HepG2 (cell line): ENCODE measurements around the gene FADD. TPM values are rescaled to one million over a fixed set of nuclear protein-coding genes. Genes with fewer than 3 reads are reported as not detected.

ENCODE experiments used
- CEBPZ ChIP-seq: IDR thresholded peaks from 2 replicates; pipeline ENCODE4 v1.6.1; 2012; ENCODE audit warnings: low read length, improper control_type of control experiment
- CREB3 ChIP-seq: sonication (generic); formaldehyde crosslinking; IDR thresholded peaks from 2 replicates; pipeline ENCODE4 v1.5.0; 2020; ENCODE audit warnings: missing genetic modification reagents
- EZH2 ChIP-seq: conservative IDR thresholded peaks from 2 replicates; pipeline ENCODE4 v1.6.1; 2012; ENCODE audit warnings: mild to moderate bottlenecking, low read depth, low read length, moderate library complexity
- LRRFIP1 ChIP-seq: sonication (generic); formaldehyde crosslinking; conservative IDR thresholded peaks from 2 replicates; pipeline ENCODE4 v1.4.0; 2020; ENCODE audit warnings: missing genetic modification reagents
- MIER3 ChIP-seq: IDR thresholded peaks from 2 replicates; pipeline ENCODE4 v1.6.1; 2016; ENCODE audit warnings: missing compliant biosample characterization, borderline replicate concordance
- NR2F6 ChIP-seq, 2 experiments: IDR thresholded peaks; 2 replicates each; pipeline ENCODE4 v1.6.1; 2016; ENCODE audit warnings: antibody characterized with exemption in 1 of 2, mild to moderate bottlenecking in 1 of 2
- PAF1 ChIP-seq: IDR thresholded peaks from 2 replicates; pipeline ENCODE4 v1.6.1; 2016; ENCODE audit warnings: missing genetic modification reagents, missing compliant biosample characterization
- SSRP1 ChIP-seq: IDR thresholded peaks from 2 replicates; pipeline ENCODE4 v1.6.1; 2016; ENCODE audit warnings: control low read depth
- USF2 ChIP-seq, 2 experiments: sonication (generic) in 1 of 2; formaldehyde crosslinking in 1 of 2; IDR thresholded peaks; 2 replicates each; pipeline versions ENCODE4 v1.5.1 to v1.6.1; 2011 to 2020; ENCODE audit warnings: borderline replicate concordance in 1 of 2, low read depth in 1 of 2, low read length in 1 of 2, mild to moderate bottlenecking in 1 of 2, missing genetic modification reagents in 1 of 2, moderate library complexity in 1 of 2
- ZBTB10 ChIP-seq: sonication (generic); formaldehyde crosslinking; IDR thresholded peaks from 2 replicates; pipeline ENCODE4 v1.4.0; 2020; ENCODE audit warnings: missing genetic modification reagents, borderline replicate concordance
- ZNF333 ChIP-seq: sonication (generic); formaldehyde crosslinking; IDR thresholded peaks from 2 replicates; pipeline ENCODE4 v1.4.0; 2020; ENCODE audit warnings: mild to moderate bottlenecking, missing genetic modification reagents, borderline replicate concordance
- ZNF501 ChIP-seq: sonication (generic); formaldehyde crosslinking; IDR thresholded peaks from 2 replicates; pipeline ENCODE4 v1.5.1; 2020; ENCODE audit warnings: mild to moderate bottlenecking, moderate library complexity, missing genetic modification reagents
- ZNF747 ChIP-seq: sonication (generic); formaldehyde crosslinking; IDR thresholded peaks from 2 replicates; pipeline ENCODE4 v1.8.1; 2023; ENCODE audit warnings: missing genetic modification reagents, mild to moderate bottlenecking, borderline replicate concordance
- ZNF788 ChIP-seq: sonication (generic); formaldehyde crosslinking; IDR thresholded peaks from 2 replicates; pipeline ENCODE4 v1.5.0; 2020; ENCODE audit warnings: mild to moderate bottlenecking, missing genetic modification reagents, borderline replicate concordance
- polyA plus RNA-seq, 8 experiments: library from polyadenylated mRNA; depleted of rRNA in 3 of 8; stranded (reverse) in 7 of 8; unstranded in 1 of 8; fragments of >200 nt; fragmentation: Illumina TruSeq in 4 of 8; extraction: Trizol in 4 of 8; gene quantifications; 2 replicates each; pipeline versions ENCODE4 v1.2.1 to v1.2.3, GENCODE V29; 2011 to 2016; ENCODE audit warnings: low read depth in 4 of 8, missing spikeins in 1 of 8, mixed read lengths in 1 of 8; ENCODE audit not compliant: insufficient read depth in 1 of 8
- total RNA-seq, 5 experiments: library from RNA; depleted of rRNA; stranded (reverse); fragments of >200 nt; fragmentation: Illumina TruSeq; extraction: Trizol; gene quantifications; 2 replicates each; pipeline ENCODE4 v1.2.3, GENCODE V29; 2016; ENCODE audit warnings: low read depth in 1 of 5

The FADD gene
- total and polyA plus RNA-seq, 2 of the 13 experiments (the other 11 are each of a cell fraction or from before 2014, with no cell fraction given) = 14.2 to 22.2 TPM

GRCh38 chr11:70202920-70203750 is at the start of gene FADD (continued):
- no peak for TF ChIP-seq LRRFIP1 (CRISPR knock-in tag)
- TF ChIP-seq PAF1 (CRISPR knock-in tag) = no peak
- peak; percentile 91 for TF ChIP-seq ZNF501 (CRISPR knock-in tag)
- peak; percentile 84 for TF ChIP-seq ZNF747 (CRISPR knock-in tag)
- TF ChIP-seq CEBPZ = no peak
- 0 out of 2 replicates have a peak, but pooled peaks have one; percentile 62 for TF ChIP-seq CREB3 (CRISPR knock-in tag)
- no peak for TF ChIP-seq USF2 (IDR thresholded peaks at IDR 0.05; ENCODE audit: low read depth, low read length)
- TF ChIP-seq USF2 (CRISPR knock-in tag; IDR thresholded peaks at IDR 0.05; ENCODE audit: borderline replicate concordance) = peak; percentile 58; the same call in 1 of the 2 replicates
- TF ChIP-seq ZBTB10 (CRISPR knock-in tag) = no peak; the same call in 1 of the 2 replicates
- no peak for TF ChIP-seq ZNF333 (CRISPR knock-in tag)
- no peak for TF ChIP-seq SSRP1 (CRISPR knock-in tag)
- TF ChIP-seq MIER3 (CRISPR knock-in tag) = no peak
- peak; percentile 69; the same call in 1 of the 2 replicates for TF ChIP-seq ZNF788 (CRISPR knock-in tag)
- no peak for TF ChIP-seq NR2F6 (IDR thresholded peaks at IDR 0.05)
- no peak for TF ChIP-seq NR2F6 (CRISPR knock-in tag; IDR thresholded peaks at IDR 0.05)
- no peak for TF ChIP-seq EZH2
